ENCODE results near the gene SPATA20. TPM values are rescaled to one million over a fixed set of nuclear protein-coding genes. Genes with fewer than 3 reads are reported as not detected.

SPATA20 gene
- total and polyA plus RNA-seq, 2 of the 13 experiments (the other 11 are each of a cell fraction or from before 2014, with no cell fraction given): 36.1 to 64.8 TPM

DNA sequence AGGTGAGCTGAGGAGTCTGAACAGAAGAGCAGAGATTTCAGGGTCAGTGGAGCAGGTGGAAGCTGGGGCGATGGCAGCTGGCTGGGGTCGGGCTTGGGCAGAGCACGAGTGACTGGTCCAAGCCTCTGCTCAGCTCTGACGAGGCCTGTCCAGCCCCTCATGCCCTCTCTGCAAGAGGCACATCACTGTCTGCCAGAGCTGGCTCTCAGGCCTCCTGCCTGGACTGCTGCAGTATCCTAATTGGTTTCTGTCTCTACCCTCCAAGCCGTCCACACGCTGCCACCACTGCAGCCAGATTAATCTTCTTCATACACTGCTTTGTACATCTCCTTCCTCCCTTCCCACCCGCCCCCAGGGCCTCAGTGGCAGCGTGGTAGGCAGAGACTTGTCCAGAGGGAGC lies 38.9 kb downstream of the SPATA20 start:
- no peak for ATAC-seq
- H3K9me3 ChIP-seq (ENCODE audit: low read length): no peaks in the 10 kb centered on the region
- H3K4me3 ChIP-seq (replicated peaks in 1 of 3; ENCODE audit: insufficient read depth in 1 of 3, low read depth in 2 of 3, low read length in 3 of 3): no peak overlapping the region
- CTCF ChIA-PET (ENCODE audit: low intra/inter-chr PET ratio, low total read pairs): no interaction called here
- in situ Hi-C loops (cut with HindIII; ENCODE audit: extremely low pct_ligation_motif_present, low pct_unique_long_range_greater_than_20kb): no loop called here
- no peaks in the 10 kb centered on the region for H3K79me2 ChIP-seq (ENCODE audit: insufficient read depth, low read length)
- H4K20me1 ChIP-seq (ENCODE audit: insufficient read depth, low read length): no peaks in the 10 kb centered on the region
- H3K27ac ChIP-seq (ENCODE audit: extremely low read length, insufficient read depth, low read length): no peak overlapping the region
- H3K4me2 ChIP-seq (ENCODE audit: low read depth, low read length): no peak overlapping the region
- H3K9ac ChIP-seq (ENCODE audit: insufficient read depth, low read depth, low read length): no peak overlapping the region
- no peaks in the 10 kb centered on the region for H3K36me3 ChIP-seq (replicated peaks in 1 of 2; ENCODE audit: control insufficient read depth in 1 of 2, insufficient read depth in 2 of 2, low read length in 2 of 2)
- no peak for DNase-seq (ENCODE audit: low spot score)
- WGBS (ENCODE audit: low lambda C conversion rate): 23% methylated on average over 8 of the region's 8 CpGs
- POLR2A ChIA-PET: no interaction called here
- no peak for TF ChIP-seq ZNF451 (CRISPR knock-in tag; IDR thresholded peaks at IDR 0.05)
- TF ChIP-seq HIVEP1 (CRISPR knock-in tag; IDR thresholded peaks at IDR 0.05): no peak
- no peak for TF ChIP-seq ZNF12 (CRISPR knock-in tag; IDR thresholded peaks at IDR 0.05)
- TF ChIP-seq MTF1 (CRISPR knock-in tag; IDR thresholded peaks at IDR 0.05): no peak
- H3K27me3 ChIP-seq (ENCODE audit: control insufficient read depth in 1 of 2, insufficient read depth in 2 of 2, low read length in 2 of 2): peaks cover 35 to 96% of the 10 kb centered on the region in 2 experiments
- no peak for FAIRE-seq
- intact Hi-C loops (cut with micrococcal nuclease; ENCODE audit: unreplicated experiment): no loop called here
- H2AFZ ChIP-seq (ENCODE audit: low read length): no peak overlapping the region
- peaks cover 17% of the 10 kb centered on the region for H3K4me1 ChIP-seq (ENCODE audit: insufficient read depth, low read length)
- BruUV-seq (replicated peaks): no TSS peak

DNA sequence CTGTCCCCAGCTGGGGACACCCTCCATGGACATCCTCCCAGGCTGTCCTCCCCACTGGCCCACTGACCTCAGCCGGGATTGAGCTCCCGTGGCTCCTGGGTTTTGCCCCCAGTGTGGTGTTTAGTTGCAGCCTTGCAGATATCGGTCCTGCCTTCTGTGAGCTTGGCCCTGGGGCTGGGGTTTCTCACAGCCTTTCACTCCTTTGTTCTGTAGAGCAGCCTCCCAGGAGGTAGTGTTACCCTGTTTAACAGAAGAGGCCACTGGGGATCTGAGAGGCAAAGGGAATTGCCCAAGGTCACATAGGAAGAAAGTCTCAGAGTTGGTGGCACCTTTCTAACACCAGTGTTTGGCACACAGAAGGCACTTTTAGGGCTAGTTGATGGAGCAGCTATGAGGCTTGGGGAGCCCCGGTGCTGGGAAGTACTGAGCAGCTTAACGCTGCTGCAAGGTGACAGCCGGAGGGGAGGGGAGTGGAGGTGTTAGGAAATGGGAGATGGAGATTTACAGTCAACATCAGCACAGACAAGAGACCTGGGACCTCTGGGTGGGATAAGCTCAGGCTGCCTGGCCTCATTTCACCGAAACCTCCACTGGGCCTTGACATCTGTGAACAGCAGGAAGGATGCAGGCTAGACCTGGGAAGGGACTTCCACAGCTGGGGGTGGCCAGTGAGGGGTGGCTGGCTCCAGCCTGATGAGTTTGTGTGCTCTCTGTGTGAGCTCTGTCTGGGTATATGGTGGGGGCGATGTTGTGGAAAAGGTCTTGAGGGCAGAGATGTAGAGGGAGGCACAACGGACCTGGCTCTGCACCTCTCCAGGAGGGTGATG lies 39.7 kb downstream of the SPATA20 start:
- no peaks in the 10 kb centered on the region for H4K20me1 ChIP-seq (ENCODE audit: insufficient read depth, low read length)
- ATAC-seq: no peak
- CTCF ChIA-PET (ENCODE audit: low intra/inter-chr PET ratio, low total read pairs): no interaction called here
- 42% methylated on average over 9 of the region's 9 CpGs for WGBS (ENCODE audit: low lambda C conversion rate)
- peaks cover 18% of the 10 kb centered on the region for H3K4me1 ChIP-seq (ENCODE audit: insufficient read depth, low read length)
- no TSS peak for BruUV-seq (replicated peaks)
- H3K79me2 ChIP-seq (ENCODE audit: insufficient read depth, low read length): no peaks in the 10 kb centered on the region
- H3K4me2 ChIP-seq (ENCODE audit: low read depth, low read length): no peak overlapping the region
- DNase-seq (ENCODE audit: low spot score): no peak
- POLR2A ChIA-PET: no interaction called here
- FAIRE-seq: no peak
- intact Hi-C loops (cut with micrococcal nuclease; ENCODE audit: unreplicated experiment) (no loop called here), in situ Hi-C loops (cut with HindIII; ENCODE audit: extremely low pct_ligation_motif_present, low pct_unique_long_range_greater_than_20kb) (no loop called here)
- no peak overlapping the region for H3K4me3 ChIP-seq (replicated peaks in 1 of 3; ENCODE audit: insufficient read depth in 1 of 3, low read depth in 2 of 3, low read length in 3 of 3)
- no peak overlapping the region for H3K27ac ChIP-seq (ENCODE audit: extremely low read length, insufficient read depth, low read length)
- H3K9me3 ChIP-seq (ENCODE audit: low read length): no peaks in the 10 kb centered on the region
- H3K9ac ChIP-seq (ENCODE audit: insufficient read depth, low read depth, low read length): no peak overlapping the region
- H3K27me3 ChIP-seq (ENCODE audit: control insufficient read depth in 1 of 2, insufficient read depth in 2 of 2, low read length in 2 of 2): peaks cover 35 to 96% of the 10 kb centered on the region in 2 experiments
- H2AFZ ChIP-seq (ENCODE audit: low read length): no peak overlapping the region
- no peaks in the 10 kb centered on the region for H3K36me3 ChIP-seq (replicated peaks in 1 of 2; ENCODE audit: control insufficient read depth in 1 of 2, insufficient read depth in 2 of 2, low read length in 2 of 2)
- TF ChIP-seq, protein P1, sequence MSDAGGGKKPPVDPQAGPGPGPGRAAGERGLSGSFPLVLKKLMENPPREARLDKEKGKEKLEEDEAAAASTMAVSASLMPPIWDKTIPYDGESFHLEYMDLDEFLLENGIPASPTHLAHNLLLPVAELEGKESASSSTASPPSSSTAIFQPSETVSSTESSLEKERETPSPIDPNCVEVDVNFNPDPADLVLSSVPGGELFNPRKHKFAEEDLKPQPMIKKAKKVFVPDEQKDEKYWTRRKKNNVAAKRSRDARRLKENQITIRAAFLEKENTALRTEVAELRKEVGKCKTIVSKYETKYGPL (CRISPR knock-in tag; IDR thresholded peaks at IDR 0.05): no peak
- TF ChIP-seq CAMTA2 (CRISPR knock-in tag; IDR thresholded peaks at IDR 0.05; ENCODE audit: borderline replicate concordance) (no peak), ELF1 (CRISPR knock-in tag; IDR thresholded peaks at IDR 0.05) (no peak), ZNF343 (CRISPR knock-in tag; IDR thresholded peaks at IDR 0.05) (no peak), NCOA1 (CRISPR knock-in tag; IDR thresholded peaks at IDR 0.05) (no peak), ZNF530 (CRISPR knock-in tag; IDR thresholded peaks at IDR 0.05; ENCODE audit: low read depth) (no peak), CREB1 (IDR thresholded peaks at IDR 0.05) (no peak), CREB1 (CRISPR knock-in tag; IDR thresholded peaks at IDR 0.05) (no peak), GZF1 (CRISPR knock-in tag; IDR thresholded peaks at IDR 0.05) (no peak)
- TF ChIP-seq, protein P2, sequence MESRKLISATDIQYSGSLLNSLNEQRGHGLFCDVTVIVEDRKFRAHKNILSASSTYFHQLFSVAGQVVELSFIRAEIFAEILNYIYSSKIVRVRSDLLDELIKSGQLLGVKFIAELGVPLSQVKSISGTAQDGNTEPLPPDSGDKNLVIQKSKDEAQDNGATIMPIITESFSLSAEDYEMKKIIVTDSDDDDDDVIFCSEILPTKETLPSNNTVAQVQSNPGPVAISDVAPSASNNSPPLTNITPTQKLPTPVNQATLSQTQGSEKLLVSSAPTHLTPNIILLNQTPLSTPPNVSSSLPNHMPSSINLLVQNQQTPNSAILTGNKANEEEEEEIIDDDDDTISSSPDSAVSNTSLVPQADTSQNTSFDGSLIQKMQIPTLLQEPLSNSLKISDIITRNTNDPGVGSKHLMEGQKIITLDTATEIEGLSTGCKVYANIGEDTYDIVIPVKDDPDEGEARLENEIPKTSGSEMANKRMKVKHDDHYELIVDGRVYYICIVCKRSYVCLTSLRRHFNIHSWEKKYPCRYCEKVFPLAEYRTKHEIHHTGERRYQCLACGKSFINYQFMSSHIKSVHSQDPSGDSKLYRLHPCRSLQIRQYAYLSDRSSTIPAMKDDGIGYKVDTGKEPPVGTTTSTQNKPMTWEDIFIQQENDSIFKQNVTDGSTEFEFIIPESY (CRISPR knock-in tag; IDR thresholded peaks at IDR 0.05): no peak
- TF ChIP-seq, protein P3, sequence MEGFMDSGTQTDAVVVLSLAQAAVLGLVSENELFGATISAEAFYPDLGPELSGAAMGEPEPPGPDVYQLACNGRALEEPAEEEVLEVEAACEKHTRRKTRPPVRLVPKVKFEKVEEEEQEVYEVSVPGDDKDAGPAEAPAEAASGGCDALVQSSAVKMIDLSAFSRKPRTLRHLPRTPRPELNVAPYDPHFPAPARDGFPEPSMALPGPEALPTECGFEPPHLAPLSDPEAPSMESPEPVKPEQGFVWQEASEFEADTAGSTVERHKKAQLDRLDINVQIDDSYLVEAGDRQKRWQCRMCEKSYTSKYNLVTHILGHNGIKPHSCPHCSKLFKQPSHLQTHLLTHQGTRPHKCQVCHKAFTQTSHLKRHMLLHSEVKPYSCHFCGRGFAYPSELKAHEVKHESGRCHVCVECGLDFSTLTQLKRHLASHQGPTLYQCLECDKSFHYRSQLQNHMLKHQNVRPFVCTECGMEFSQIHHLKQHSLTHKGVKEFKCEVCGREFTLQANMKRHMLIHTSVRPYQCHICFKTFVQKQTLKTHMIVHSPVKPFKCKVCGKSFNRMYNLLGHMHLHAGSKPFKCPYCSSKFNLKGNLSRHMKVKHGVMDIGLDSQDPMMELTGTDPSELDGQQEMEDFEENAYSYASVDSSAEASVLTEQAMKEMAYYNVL (CRISPR knock-in tag; IDR thresholded peaks at IDR 0.05; ENCODE audit: borderline replicate concordance): no peak

Data from HepG2 (cell line).